Spleen (tissue), 11 donors: Measurements from ENCODE around the gene PKM. TPM values are rescaled to one million over a fixed set of nuclear protein-coding genes. Genes with fewer than 3 reads are reported as not detected.

Experiments used
- DNase-seq: peaks from one replicate; pipeline ENCODE4 v3.0.0-alpha.2; 2020
- H3K27ac ChIP-seq, 8 donors: fragments of 200-600 bp; sonication (generic) in 7 of 8; 1 replicate in 4 of 8; 2 replicates in 4 of 8; pipeline versions ENCODE4 v1.5.0 to v1.8.0; 2016 to 2021; ENCODE audit warnings: inconsistent platforms in 4 of 8, mild to moderate bottlenecking in 4 of 8, moderate library complexity in 1 of 8
- H3K27me3 ChIP-seq, 7 donors: fragments of 200-600 bp; sonication (generic) in 6 of 7; replicated peaks in 1 of 7; 1 replicate in 4 of 7; 2 replicates in 3 of 7; pipeline versions ENCODE4 v1.5.0 to v1.8.0; 2016 to 2021; ENCODE audit warnings: inconsistent platforms in 3 of 7, mild to moderate bottlenecking in 1 of 7
- H3K36me3 ChIP-seq, 6 donors: fragments of 200-600 bp; sonication (generic) in 5 of 6; 1 replicate in 4 of 6; 2 replicates in 2 of 6; pipeline versions ENCODE4 v1.5.0 to v1.8.0; 2016 to 2021; ENCODE audit warnings: inconsistent platforms in 2 of 6
- H3K4me1 ChIP-seq, 6 donors: fragments of 200-600 bp; sonication (generic) in 5 of 6; 1 replicate in 3 of 6; 2 replicates in 3 of 6; pipeline versions ENCODE4 v1.5.0 to v1.8.0; 2016 to 2021; ENCODE audit warnings: inconsistent platforms in 3 of 6
- H3K4me3 ChIP-seq, 8 donors: fragments of 200-600 bp; sonication (generic) in 7 of 8; 1 replicate in 4 of 8; 2 replicates in 4 of 8; pipeline versions ENCODE4 v1.5.0 to v1.8.0; 2016 to 2021; ENCODE audit warnings: inconsistent platforms in 4 of 8, mild to moderate bottlenecking in 4 of 8, moderate library complexity in 2 of 8
- H3K9me3 ChIP-seq, 8 donors: fragments of 200-600 bp; sonication (generic) in 7 of 8; 1 replicate in 4 of 8; 2 replicates in 4 of 8; pipeline versions ENCODE4 v1.5.0 to v1.8.0; 2016 to 2021; ENCODE audit warnings: inconsistent platforms in 4 of 8
- POLR2A ChIP-seq, 3 donors: fragments of 450-650 bp; IDR thresholded peaks; one replicate each; pipeline ENCODE4 v1.5.1; 2017; ENCODE audit warnings: antibody characterized with exemption in 3 of 3, mild to moderate bottlenecking in 1 of 3
- POLR2AphosphoS5 ChIP-seq, 3 donors: sonication (generic); formaldehyde crosslinking; IDR thresholded peaks; one replicate each; pipeline ENCODE4 v1.5.1; 2017; ENCODE audit warnings: antibody characterized with exemption in 3 of 3
- WGBS, 5 donors: extraction: QIAGEN DNeasy Blood & Tissue Kit in 3 of 5; methylation state at CpG; one replicate each; pipeline versions ENCODE4 v1.1.5 to v1.1.7; 2013 to 2018; 5-methylcytosine and 5-hydroxymethylcytosine counted together
- intact Hi-C: fragments of 100-400 bp; cut with DNase I; formaldehyde crosslinking; loops from one replicate; pipeline ENCODE4 v1.15.0; 2023; ENCODE audit warnings: low total_unique reads
- polyA plus RNA-seq, 3 donors: library from polyadenylated mRNA; stranded (reverse); fragments of 200-250 nt; gene quantifications; one replicate each; pipeline ENCODE4 v1.2.1, GENCODE V29; 2013
- total RNA-seq, 7 donors: library from RNA; depleted of rRNA in 3 of 7; stranded (reverse); fragments of >200 nt in 3 of 7; fragmentation: NEBNext Ultra II Directional in 4 of 7; extraction: Animal tissue kit (Norgen Biotek cat#: 25700) in 4 of 7; gene quantifications; one replicate each; pipeline versions ENCODE4 v1.1.0 to v1.2.1, GENCODE V29; 2016 to 2021
- TF ChIP-seq, protein P1 (sequence below), 11 experiments: fragments of 200-600 bp in 7 of 11; fragments of 450-650 bp in 4 of 11; sonication (generic) in 4 of 11; IDR thresholded peaks in 8 of 11; conservative IDR thresholded peaks in 3 of 11; 1 replicate in 7 of 11; 2 replicates in 4 of 11; pipeline versions ENCODE4 v1.4.0 to v1.8.0; 2016 to 2021; ENCODE audit warnings: antibody characterized with exemption in 11 of 11, inconsistent platforms in 4 of 11, mild to moderate bottlenecking in 1 of 11
- donor health status: healthy with polysubstance abuse.
- donor health status: DM: no; HTN: no; CAD: no; lungs with moderate emphysema.
- donor health status: DM: no; HTN: no; CAD: no.
- donor health status: Bipolar disorder and iron deficiency.
- donor health status: healthy.
- donor health status: DM: no; HTN: no; CAD: no.
- donor health status: DM: yes; HTN: yes; CAD: no.

Gene PKM
- total and polyA plus RNA-seq, 10 donors, result 156 to 543 (median 347) TPM

DNA sequence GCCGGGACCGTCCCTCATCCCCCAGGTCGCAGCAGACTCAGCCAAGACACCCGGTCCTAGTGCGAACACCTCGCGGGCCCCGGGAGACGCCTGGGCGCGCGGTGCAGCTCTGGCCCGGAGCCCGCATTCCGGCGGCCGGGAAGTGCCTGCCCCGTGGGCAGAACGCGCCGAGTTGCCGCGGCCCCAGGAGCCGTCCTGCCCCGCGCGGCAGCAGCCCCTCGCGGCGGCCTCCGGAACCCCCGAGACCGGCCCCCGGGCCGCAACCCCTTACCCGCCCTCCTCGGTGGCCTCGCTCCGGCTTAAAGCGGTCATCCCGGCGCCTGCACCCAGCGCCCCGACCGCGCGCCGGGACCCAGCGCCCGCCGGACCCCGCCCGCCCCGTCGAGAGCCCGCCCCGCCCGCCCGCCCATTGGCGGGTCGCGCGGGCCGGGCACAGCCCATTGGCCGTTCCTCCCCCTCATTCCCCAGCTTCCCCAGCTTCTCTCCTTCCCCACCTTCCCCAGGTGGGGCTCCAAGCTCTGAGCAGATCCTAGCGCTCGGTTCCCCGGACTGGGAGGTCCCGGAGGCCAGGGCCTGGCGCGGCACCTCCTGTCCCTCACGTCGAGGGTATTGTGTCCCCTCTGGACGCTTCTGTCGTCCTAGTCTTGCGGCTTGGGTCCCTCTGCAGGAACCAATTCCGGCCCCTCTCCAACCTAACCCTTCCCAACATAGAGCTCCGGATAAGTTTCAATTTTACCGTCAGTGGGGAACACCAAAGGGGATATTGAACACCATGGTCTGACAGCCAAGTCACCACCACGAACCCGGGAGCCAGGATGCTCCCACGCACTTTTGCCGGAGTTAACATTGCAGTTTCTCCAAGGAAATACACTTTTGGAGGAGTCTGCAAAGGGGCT lies 33.3 kb downstream of the PKM start, which contains the start of gene GRAMD2A:
Gene GRAMD2A (minus strand): TSS at position 328 of the 896 bp plus-strand sequence.
- intact Hi-C loops, result no loop called here
- DNase-seq, result peak; percentile 73
- WGBS, 5 donors, result 14 to 56% (median 28%) methylated on average over 13 to 83 of the region's 83 CpGs
- Histone ChIP-seq H3K36me3 (peaks cover 10 to 49% (median 44%) of the 10 kb centered on the region in 6 donors), H3K4me1 (peaks cover 0 to 67% (median 27%) of the 10 kb centered on the region in 6 donors), H3K4me3 (peak within 1 kb of the TSS; percentile 7 to 68 (median 34)), H3K27ac (no peak within 1 kb of the TSS), H3K27me3 (peaks cover 0 to 49% (median 16%) of the 10 kb centered on the region in 7 donors), H3K9me3 (no peaks in the 10 kb centered on the region)
- TF ChIP-seq POLR2AphosphoS5 (IDR thresholded peaks at IDR 0.05) (peak in 1 of 3 donors; percentile 55), POLR2A (IDR thresholded peaks at IDR 0.05) (no peak)

DNA sequence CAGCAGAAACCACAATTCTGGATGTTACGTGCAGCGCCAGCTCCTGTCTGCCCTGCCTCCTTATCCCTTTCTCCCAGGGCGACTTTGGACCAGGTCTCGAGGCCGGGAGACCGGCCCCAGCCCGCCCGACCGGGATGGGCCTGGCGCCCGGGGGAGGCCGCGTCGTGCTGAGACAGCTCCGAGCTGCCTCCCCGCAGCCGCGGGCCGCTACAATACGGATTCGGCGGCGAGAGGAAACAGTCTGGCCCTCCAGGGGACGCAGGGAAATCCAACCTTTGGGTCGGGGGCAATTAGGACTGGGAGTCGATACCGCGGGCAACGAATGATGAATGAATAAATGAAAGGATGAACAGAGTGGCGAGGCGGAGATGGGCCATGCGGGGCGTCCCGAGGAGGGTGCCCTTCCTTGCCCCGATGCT lies 33.9 kb downstream of the PKM start:
- peaks cover 8 to 42% (median 37%) of the 10 kb centered on the region in 6 donors for H3K36me3 ChIP-seq
- intact Hi-C loops, result no loop called here
- H3K27ac ChIP-seq, result no peak overlapping the region
- TF ChIP-seq POLR2AphosphoS5 (IDR thresholded peaks at IDR 0.05), result no peak
- TF ChIP-seq POLR2A (IDR thresholded peaks at IDR 0.05), result no peak
- TF ChIP-seq, protein P1, sequence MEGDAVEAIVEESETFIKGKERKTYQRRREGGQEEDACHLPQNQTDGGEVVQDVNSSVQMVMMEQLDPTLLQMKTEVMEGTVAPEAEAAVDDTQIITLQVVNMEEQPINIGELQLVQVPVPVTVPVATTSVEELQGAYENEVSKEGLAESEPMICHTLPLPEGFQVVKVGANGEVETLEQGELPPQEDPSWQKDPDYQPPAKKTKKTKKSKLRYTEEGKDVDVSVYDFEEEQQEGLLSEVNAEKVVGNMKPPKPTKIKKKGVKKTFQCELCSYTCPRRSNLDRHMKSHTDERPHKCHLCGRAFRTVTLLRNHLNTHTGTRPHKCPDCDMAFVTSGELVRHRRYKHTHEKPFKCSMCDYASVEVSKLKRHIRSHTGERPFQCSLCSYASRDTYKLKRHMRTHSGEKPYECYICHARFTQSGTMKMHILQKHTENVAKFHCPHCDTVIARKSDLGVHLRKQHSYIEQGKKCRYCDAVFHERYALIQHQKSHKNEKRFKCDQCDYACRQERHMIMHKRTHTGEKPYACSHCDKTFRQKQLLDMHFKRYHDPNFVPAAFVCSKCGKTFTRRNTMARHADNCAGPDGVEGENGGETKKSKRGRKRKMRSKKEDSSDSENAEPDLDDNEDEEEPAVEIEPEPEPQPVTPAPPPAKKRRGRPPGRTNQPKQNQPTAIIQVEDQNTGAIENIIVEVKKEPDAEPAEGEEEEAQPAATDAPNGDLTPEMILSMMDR (IDR thresholded peaks at IDR 0.05 in 8 of 11, conservative IDR thresholded peaks at IDR 0.05 in 3 of 11), result no peak
- 7 to 24% (median 20%) methylated on average over 29 to 35 of the region's 35 CpGs for WGBS, 5 donors
- DNase-seq, result no peak
- H3K9me3 ChIP-seq, result no peaks in the 10 kb centered on the region
- H3K4me1 ChIP-seq, result peaks cover 0 to 64% (median 27%) of the 10 kb centered on the region in 6 donors
- peak overlapping the region; percentile 7 to 68 (median 34) for H3K4me3 ChIP-seq
- peaks cover 0 to 51% (median 16%) of the 10 kb centered on the region in 7 donors for H3K27me3 ChIP-seq

DNA sequence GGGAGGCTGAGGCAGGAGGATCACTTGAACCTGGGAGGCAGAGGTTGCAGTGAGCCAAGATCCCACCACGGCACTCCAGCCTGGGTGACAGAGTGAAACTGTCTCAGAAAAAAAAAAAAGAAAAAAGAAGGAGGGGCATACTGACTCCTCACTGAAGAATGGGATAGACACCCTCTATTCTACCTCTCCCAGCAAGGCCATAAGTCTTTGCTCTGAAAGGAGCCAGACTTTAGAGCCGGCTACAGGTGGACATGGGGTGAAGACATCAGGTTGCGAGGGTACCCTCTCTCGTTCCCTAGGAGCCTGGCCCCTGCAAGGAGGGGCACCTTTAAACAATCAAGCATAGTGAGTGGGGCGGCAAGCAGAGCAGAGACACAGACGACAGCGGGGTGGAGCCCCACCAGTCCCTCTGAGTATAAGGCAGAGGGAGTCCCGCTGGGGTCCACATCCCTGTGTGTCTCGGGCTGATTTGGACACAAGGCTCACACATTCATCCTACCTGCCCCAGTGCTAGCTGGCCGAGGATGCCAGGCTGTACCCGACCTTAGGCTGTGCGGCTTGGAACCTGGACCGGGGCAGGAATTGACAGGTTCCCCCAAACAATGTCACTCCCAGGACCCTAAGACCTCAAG lies 34.5 kb downstream of the PKM start:
- DNase-seq, result peak; percentile 66
- Histone ChIP-seq H3K4me1 (peaks cover 0 to 59% (median 24%) of the 10 kb centered on the region in 6 donors), H3K4me3 (peak overlapping the region in 2 of 8 donors; percentile 30 to 68), H3K27me3 (peaks cover 0 to 51% (median 16%) of the 10 kb centered on the region in 7 donors), H3K36me3 (peaks cover 8 to 37% (median 32%) of the 10 kb centered on the region in 6 donors), H3K9me3 (no peaks in the 10 kb centered on the region), H3K27ac (no peak overlapping the region)
- TF ChIP-seq POLR2AphosphoS5 (IDR thresholded peaks at IDR 0.05) (no peak), POLR2A (IDR thresholded peaks at IDR 0.05) (no peak)
- TF ChIP-seq, protein P1 (IDR thresholded peaks at IDR 0.05 in 8 of 11, conservative IDR thresholded peaks at IDR 0.05 in 3 of 11), result no peak
- WGBS, 5 donors, result 71 to 94% (median 85%) methylated on average over 13 of the region's 13 CpGs
- intact Hi-C loops, result no loop called here

DNA sequence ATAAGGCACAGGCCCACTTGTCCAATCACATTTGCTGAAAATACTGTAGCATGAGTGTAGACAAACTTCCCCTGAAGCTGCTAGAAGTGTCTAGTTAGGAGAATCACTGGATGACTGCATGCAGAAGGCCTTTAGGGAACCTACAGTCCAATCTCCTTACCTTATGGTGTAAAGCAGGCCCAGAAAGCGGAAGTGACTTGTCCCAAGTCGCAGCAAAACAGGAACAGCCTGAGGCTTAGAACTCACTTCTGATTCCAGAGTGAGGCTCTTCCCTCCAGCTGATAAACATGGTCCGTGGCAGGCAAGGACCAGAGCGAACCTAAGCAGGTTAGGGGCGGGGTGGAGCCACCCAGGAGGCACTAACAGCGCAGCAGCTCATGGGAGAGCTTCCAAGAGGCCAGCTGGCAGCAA lies 35.9 kb downstream of the PKM start:
- intact Hi-C loops, result no loop called here
- WGBS, 5 donors, result 37 to 62% (median 43%) methylated on average over 5 to 6 of the region's 6 CpGs
- H3K4me3 ChIP-seq, result no peak overlapping the region
- H3K9me3 ChIP-seq, result no peaks in the 10 kb centered on the region
- peaks cover 0 to 59% (median 16%) of the 10 kb centered on the region in 7 donors for H3K27me3 ChIP-seq
- H3K36me3 ChIP-seq, result peaks cover 8 to 23% (median 18%) of the 10 kb centered on the region in 6 donors
- peaks cover 0 to 45% (median 20%) of the 10 kb centered on the region in 6 donors for H3K4me1 ChIP-seq
- TF ChIP-seq POLR2A (IDR thresholded peaks at IDR 0.05) (no peak), POLR2AphosphoS5 (IDR thresholded peaks at IDR 0.05) (peak in 1 of 3 donors; percentile 20)
- peak overlapping the region in 1 of 8 donors; percentile 42 for H3K27ac ChIP-seq
- no peak for DNase-seq
